Mesenchymal stem cell (in vitro differentiated cells and primary cell): ENCODE measurements around the gene ZFAND4.
A peak's percentile ranks its signal among the peaks of the same experiment; 100 is the strongest.
"Not testable (repeated sequence)": the region's sequence is repeated elsewhere in the genome, so short reads cannot be mapped to it uniquely, and the experiment has no call there.

Experiments
- DNase-seq: peaks from one replicate; pipeline ENCODE4 v3.0.0-alpha.2; 2013
- H2AFZ ChIP-seq: one replicate; pipeline ENCODE4 v1.6.1; 2013; ENCODE audit warnings: low read depth, mild to moderate bottlenecking, control low read depth, inconsistent platforms, low read length, moderate library complexity
- H2AK5ac ChIP-seq: 2 replicates; pipeline ENCODE4 v1.6.1; 2013; ENCODE audit warnings: low read length, moderate library complexity, mild to moderate bottlenecking, inconsistent platforms; ENCODE audit not compliant: severe bottlenecking
- H2BK120ac ChIP-seq: one replicate; pipeline ENCODE4 v1.6.1; 2013; ENCODE audit warnings: low read depth, mild to moderate bottlenecking, inconsistent platforms, low read length, moderate library complexity
- H2BK12ac ChIP-seq, 2 experiments: one replicate each; pipeline ENCODE4 v1.6.1; 2013; ENCODE audit warnings: inconsistent platforms in 2 of 2, low read length in 2 of 2, mild to moderate bottlenecking in 2 of 2, moderate library complexity in 2 of 2, control low read depth in 1 of 2
- H2BK15ac ChIP-seq: one replicate; pipeline ENCODE4 v1.6.1; 2013; ENCODE audit warnings: mild to moderate bottlenecking, low read depth, inconsistent platforms; ENCODE audit not compliant: poor library complexity, severe bottlenecking
- H2BK5ac ChIP-seq: 2 replicates; pipeline ENCODE4 v1.6.1; 2013; ENCODE audit warnings: low read depth, mild to moderate bottlenecking, low read length, control low read depth, inconsistent platforms; ENCODE audit not compliant: poor library complexity, severe bottlenecking
- H3K14ac ChIP-seq, 2 experiments: one replicate each; pipeline ENCODE4 v1.6.1; 2013; ENCODE audit warnings: inconsistent platforms in 2 of 2, low read length in 2 of 2, control low read depth in 1 of 2, mild to moderate bottlenecking in 1 of 2, moderate library complexity in 1 of 2
- H3K18ac ChIP-seq, 2 experiments: one replicate each; pipeline ENCODE4 v1.6.1; 2013; ENCODE audit warnings: inconsistent platforms in 2 of 2, low read length in 2 of 2, control low read depth in 1 of 2, low read depth in 1 of 2, mild to moderate bottlenecking in 1 of 2
- H3K23ac ChIP-seq, 2 experiments: one replicate each; pipeline ENCODE4 v1.6.1; 2013; ENCODE audit warnings: inconsistent platforms in 2 of 2, low read length in 2 of 2, mild to moderate bottlenecking in 2 of 2, moderate library complexity in 2 of 2, control low read depth in 1 of 2
- H3K27ac ChIP-seq: 2 replicates; pipeline ENCODE4 v1.5.1; 2013; ENCODE audit warnings: mild to moderate bottlenecking, moderate library complexity, low read length, control low read depth, inconsistent platforms; ENCODE audit not compliant: poor library complexity, severe bottlenecking
- H3K27me3 ChIP-seq, 2 experiments: 2 replicates each; pipeline versions ENCODE4 v1.6.1 to v1.7.0; 2013; ENCODE audit warnings: low read length in 2 of 2, mild to moderate bottlenecking in 2 of 2, moderate library complexity in 2 of 2, control low read depth in 1 of 2, inconsistent platforms in 1 of 2; ENCODE audit not compliant: control insufficient read depth in 1 of 2, insufficient read depth in 1 of 2
- H3K36me3 ChIP-seq, 2 experiments: 2 replicates each; pipeline versions ENCODE4 v1.6.1 to v1.7.0; 2013; ENCODE audit warnings: low read length in 2 of 2, control low read depth in 1 of 2, inconsistent platforms in 1 of 2, low read depth in 1 of 2, mild to moderate bottlenecking in 1 of 2; ENCODE audit not compliant: insufficient read depth in 2 of 2, control insufficient read depth in 1 of 2
- H3K4ac ChIP-seq, 2 experiments: one replicate each; pipeline ENCODE4 v1.6.1; 2013; ENCODE audit warnings: inconsistent platforms in 2 of 2, low read length in 2 of 2, mild to moderate bottlenecking in 2 of 2, moderate library complexity in 2 of 2, control low read depth in 1 of 2, low read depth in 1 of 2
- H3K4me1 ChIP-seq: 2 replicates; pipeline ENCODE4 v1.6.1; 2013; ENCODE audit warnings: low read depth, low read length, control low read depth; ENCODE audit not compliant: control insufficient read depth, insufficient read depth
- H3K4me2 ChIP-seq: 2 replicates; pipeline ENCODE4 v1.6.1; 2013; ENCODE audit warnings: low read length, mild to moderate bottlenecking, inconsistent platforms; ENCODE audit not compliant: poor library complexity, severe bottlenecking
- H3K4me3 ChIP-seq, 2 experiments: 2 replicates each; pipeline versions ENCODE4 v1.5.1 to v1.7.0; 2013; ENCODE audit warnings: low read length in 2 of 2, mild to moderate bottlenecking in 2 of 2, control low read depth in 1 of 2, low read depth in 1 of 2; ENCODE audit not compliant: insufficient read depth in 1 of 2
- H3K79me1 ChIP-seq: replicated peaks from 2 replicates; pipeline ENCODE4 v1.6.1; 2013; ENCODE audit warnings: mild to moderate bottlenecking, control low read depth, low read length, inconsistent platforms; ENCODE audit not compliant: poor library complexity, severe bottlenecking
- H3K9ac ChIP-seq: 2 replicates; pipeline ENCODE4 v1.7.0; 2013; ENCODE audit warnings: mild to moderate bottlenecking, low read length, moderate library complexity
- H3K9me3 ChIP-seq: 2 replicates; pipeline ENCODE4 v1.7.0; 2013; ENCODE audit warnings: mild to moderate bottlenecking, low read length; ENCODE audit not compliant: control insufficient read depth
- H4K8ac ChIP-seq: one replicate; pipeline ENCODE4 v1.6.1; 2013; ENCODE audit warnings: inconsistent platforms, mild to moderate bottlenecking, low read length, moderate library complexity
- H4K91ac ChIP-seq: one replicate; pipeline ENCODE4 v1.6.1; 2013; ENCODE audit warnings: mild to moderate bottlenecking, low read length, inconsistent platforms
- WGBS: methylation state at CpG from one replicate; pipeline ENCODE4 v1.1.7; 2013; ENCODE audit warnings: mixed read lengths; 5-methylcytosine and 5-hydroxymethylcytosine counted together

Gene ZFAND4

DNA sequence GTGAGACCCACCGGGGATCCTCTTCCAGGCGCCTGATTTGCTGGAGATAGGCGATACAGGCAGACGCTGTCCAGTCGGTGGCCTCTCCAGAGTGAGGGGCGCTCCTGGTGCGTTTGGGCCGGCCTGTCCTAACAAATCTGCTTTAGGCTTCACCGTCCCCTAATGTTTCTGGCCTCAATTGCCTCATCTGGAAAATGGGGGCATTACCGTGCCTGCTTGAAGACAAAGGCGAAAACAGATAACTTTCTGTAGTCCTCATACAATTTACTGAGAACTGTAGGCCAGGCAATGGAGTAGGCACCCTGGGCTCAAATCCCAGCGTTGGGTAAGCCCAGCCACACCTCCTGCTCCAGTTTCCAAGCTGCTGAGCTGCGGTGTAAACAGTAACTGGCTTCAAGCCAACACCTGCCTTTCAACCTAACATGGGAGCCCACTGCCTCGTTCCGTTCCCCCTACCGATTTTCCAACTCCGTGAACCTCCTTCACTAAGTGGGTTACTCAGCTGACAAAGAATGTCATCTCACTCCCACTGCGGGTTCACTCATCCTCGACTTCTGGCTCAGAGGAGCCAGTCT, 589 bp upstream of the ZFAND4 start:
- peaks cover 2% of the 10 kb centered on the region for H3K79me1 ChIP-seq
- H2AK5ac ChIP-seq, result no peak overlapping the region
- H3K4ac ChIP-seq, result peak overlapping the region; percentile 16 to 97
- peak overlapping the region; percentile 96 for H3K9ac ChIP-seq
- peaks cover 7% of the 10 kb centered on the region for H3K4me1 ChIP-seq
- H2BK5ac ChIP-seq, result no peak overlapping the region
- no peak overlapping the region for H2BK120ac ChIP-seq
- H3K27me3 ChIP-seq, result no peaks in the 10 kb centered on the region
- DNase-seq, result no peak
- peak overlapping the region; percentile 80 to 96 for H3K18ac ChIP-seq
- H3K4me2 ChIP-seq, result peak overlapping the region; percentile 75
- whole genome bisulfite sequencing, result 40% methylated on average over 19 of the region's 19 CpGs
- H3K23ac ChIP-seq, result no peak overlapping the region
- H2AFZ ChIP-seq, result peak overlapping the region; percentile 99
- H3K36me3 ChIP-seq, result no peaks in the 10 kb centered on the region
- H2BK15ac ChIP-seq, result no peak overlapping the region
- H2BK12ac ChIP-seq, result peak overlapping the region in 1 of 2 experiments; percentile 42
- peak overlapping the region; percentile 72 for H3K27ac ChIP-seq
- peak overlapping the region; percentile 57 for H4K91ac ChIP-seq
- peak overlapping the region in 1 of 2 experiments; percentile 87 for H3K14ac ChIP-seq
- peak overlapping the region; percentile 66 for H4K8ac ChIP-seq
- H3K4me3 ChIP-seq, result peak overlapping the region; percentile 47 to 92
- no peaks in the 10 kb centered on the region for H3K9me3 ChIP-seq

DNA sequence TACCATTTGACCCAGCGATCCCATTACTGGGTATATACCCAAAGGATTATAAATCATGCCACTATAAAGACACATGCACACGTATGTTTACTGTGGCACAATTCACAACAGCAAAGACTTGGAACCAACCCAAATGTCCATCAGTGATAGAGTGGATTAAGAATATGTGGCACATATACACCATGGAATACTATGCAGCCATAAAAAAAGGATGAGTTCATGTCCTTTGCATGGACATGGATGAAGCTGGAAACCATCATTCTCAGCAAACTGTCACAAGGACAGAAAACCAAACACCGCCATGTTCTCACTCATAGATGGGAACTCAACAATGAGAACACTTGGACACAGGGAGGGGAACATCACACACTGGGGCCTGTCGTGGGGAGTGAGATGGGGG, 1.3 kb downstream of the ZFAND4 start:
- H3K4me1 ChIP-seq, H3K4me2 ChIP-seq, H3K4ac ChIP-seq, H2BK120ac ChIP-seq, H4K8ac ChIP-seq, H3K9ac ChIP-seq, H3K79me1 ChIP-seq, H2BK15ac ChIP-seq, H2BK12ac ChIP-seq, H3K27ac ChIP-seq, H3K36me3 ChIP-seq, H2AK5ac ChIP-seq, H3K14ac ChIP-seq, DNase-seq, H3K27me3 ChIP-seq, H2AFZ ChIP-seq, H3K9me3 ChIP-seq, H2BK5ac ChIP-seq, H3K18ac ChIP-seq, H3K23ac ChIP-seq, H4K91ac ChIP-seq: not testable (repeated sequence)
- peak overlapping the region in 1 of 2 experiments; percentile 92 for H3K4me3 ChIP-seq
- WGBS, result 94% methylated on average over 2 of the region's 4 CpGs

DNA sequence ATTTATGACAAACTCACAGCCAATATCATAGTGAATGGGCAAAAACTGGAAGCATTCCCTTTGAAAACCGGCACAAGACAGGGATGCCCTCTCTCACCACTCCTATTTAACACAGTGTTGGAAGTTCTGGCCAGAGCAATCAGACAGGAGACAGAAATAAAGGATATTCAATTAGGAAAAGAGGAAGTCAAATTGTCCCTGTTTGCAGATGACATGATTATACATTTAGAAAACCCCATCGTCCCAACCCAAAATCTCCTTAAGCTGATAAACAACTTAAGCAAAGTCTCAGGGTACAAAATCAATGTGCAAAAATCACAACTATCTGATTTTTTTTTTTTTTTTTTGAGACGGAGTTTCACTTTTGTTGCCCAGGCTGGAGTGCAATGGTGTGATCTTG, 2.7 kb downstream of the ZFAND4 start:
- not testable (repeated sequence) for H3K27ac ChIP-seq, H3K14ac ChIP-seq, H3K9me3 ChIP-seq, H3K9ac ChIP-seq, H2BK15ac ChIP-seq, H4K91ac ChIP-seq, H3K23ac ChIP-seq, H2BK5ac ChIP-seq, H2BK12ac ChIP-seq, H3K4ac ChIP-seq, H2BK120ac ChIP-seq, H3K79me1 ChIP-seq, H2AK5ac ChIP-seq, H3K18ac ChIP-seq, H3K4me1 ChIP-seq, H3K4me3 ChIP-seq, H3K4me2 ChIP-seq, H3K36me3 ChIP-seq, H3K27me3 ChIP-seq, DNase-seq, H2AFZ ChIP-seq, H4K8ac ChIP-seq
- 100% methylated on average over 3 of the region's 3 CpGs for whole genome bisulfite sequencing

DNA sequence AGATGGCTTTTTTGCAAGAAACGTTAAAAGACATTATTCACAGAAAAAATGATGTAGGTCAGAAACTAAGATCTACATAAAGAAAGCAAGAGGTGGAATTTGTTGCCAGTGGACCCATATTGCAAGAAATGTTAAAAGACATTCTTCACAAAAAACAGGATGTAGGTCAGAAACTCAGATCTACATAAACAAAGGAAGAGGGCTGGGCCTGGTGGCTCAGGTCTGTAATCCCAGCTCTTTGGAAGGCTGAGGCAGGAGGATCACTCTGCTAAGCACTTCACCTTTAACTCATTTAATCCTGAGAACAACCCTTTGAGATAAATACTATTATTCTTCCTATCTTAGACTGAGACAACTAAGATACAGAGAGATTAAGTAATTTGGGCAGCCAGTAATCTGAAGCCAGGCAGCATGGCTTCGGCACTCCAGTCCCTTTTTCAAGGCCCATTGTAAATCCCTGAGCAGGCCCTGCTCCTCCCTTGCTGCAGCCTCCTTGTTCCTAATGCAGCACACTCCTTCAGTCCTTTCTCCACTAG, 11.6 kb downstream of the ZFAND4 start:
- no peak for DNase-seq
- no peak overlapping the region for H3K14ac ChIP-seq
- H4K91ac ChIP-seq, result no peak overlapping the region
- no peak overlapping the region for H3K4me3 ChIP-seq
- no peak overlapping the region for H2AFZ ChIP-seq
- WGBS, result 84% methylated on average over 2 of the region's 2 CpGs
- no peak overlapping the region for H2BK15ac ChIP-seq
- H3K9me3 ChIP-seq, result no peaks in the 10 kb centered on the region
- H3K4me1 ChIP-seq, result peaks cover 1% of the 10 kb centered on the region
- H3K79me1 ChIP-seq, result peaks cover 21% of the 10 kb centered on the region
- no peak overlapping the region for H3K4ac ChIP-seq
- no peak overlapping the region for H3K4me2 ChIP-seq
- no peak overlapping the region for H4K8ac ChIP-seq
- no peak overlapping the region for H3K23ac ChIP-seq
- no peak overlapping the region for H2BK120ac ChIP-seq
- H3K18ac ChIP-seq, result no peak overlapping the region
- H2BK5ac ChIP-seq, result no peak overlapping the region
- no peak overlapping the region for H3K27ac ChIP-seq
- H3K36me3 ChIP-seq, result no peaks in the 10 kb centered on the region
- H2BK12ac ChIP-seq, result no peak overlapping the region
- H3K27me3 ChIP-seq, result no peaks in the 10 kb centered on the region
- no peak overlapping the region for H3K9ac ChIP-seq
- no peak overlapping the region for H2AK5ac ChIP-seq
